Brain microvascular endothelial cell (primary cell): ENCODE measurements around the gene FOXK2.
"Not testable (repeated sequence)": the region's sequence is repeated elsewhere in the genome, so short reads cannot be mapped to it uniquely, and the experiment has no call there.

Experiments
- DNase-seq: peaks from one replicate; pipeline ENCODE4 v3.0.0-alpha.2; 2020
- H3K27ac ChIP-seq: fragments of 250-450 bp; sonication (Bioruptor Pico); 2 replicates; pipeline ENCODE4 v1.5.1; 2020; ENCODE audit warnings: mild to moderate bottlenecking, moderate library complexity
- H3K27me3 ChIP-seq: fragments of 250-450 bp; sonication (Bioruptor Pico); replicated peaks from 2 replicates; pipeline ENCODE4 v1.5.1; 2020; ENCODE audit warnings: mild to moderate bottlenecking
- H3K36me3 ChIP-seq: fragments of 250-450 bp; sonication (Bioruptor Pico); replicated peaks from 2 replicates; pipeline ENCODE4 v1.5.1; 2020; ENCODE audit warnings: mild to moderate bottlenecking
- H3K4me3 ChIP-seq: 2 replicates; pipeline ENCODE4 v1.5.1; 2011; ENCODE audit warnings: low read depth, mild to moderate bottlenecking, control low read depth, low read length, moderate library complexity
- CTCF ChIP-seq: IDR thresholded peaks from 2 replicates; pipeline ENCODE4 v1.5.1; 2011; ENCODE audit warnings: low read depth, mild to moderate bottlenecking, moderate library complexity, low read length, control low read depth, inconsistent platforms; ENCODE audit errors: missing control alignments
- in situ Hi-C: cut with HindIII; loops from 2 replicates; pipeline ENCODE4 v1.10.0; 2017; ENCODE audit warnings: low sequenced_read_pairs, low pct_ligation_motif_present

FOXK2 gene

GRCh38 chr17:82582709-82583108 lies 63.2 kb downstream of the FOXK2 start:
- TF ChIP-seq CTCF, result no peak
- no peaks in the 10 kb centered on the region for H3K27me3 ChIP-seq
- H3K4me3 ChIP-seq, result no peak overlapping the region
- DNase-seq, result no peak
- peaks cover 38% of the 10 kb centered on the region for H3K36me3 ChIP-seq
- H3K27ac ChIP-seq, result no peak overlapping the region
- in situ Hi-C loops, result no loop called here

DNA sequence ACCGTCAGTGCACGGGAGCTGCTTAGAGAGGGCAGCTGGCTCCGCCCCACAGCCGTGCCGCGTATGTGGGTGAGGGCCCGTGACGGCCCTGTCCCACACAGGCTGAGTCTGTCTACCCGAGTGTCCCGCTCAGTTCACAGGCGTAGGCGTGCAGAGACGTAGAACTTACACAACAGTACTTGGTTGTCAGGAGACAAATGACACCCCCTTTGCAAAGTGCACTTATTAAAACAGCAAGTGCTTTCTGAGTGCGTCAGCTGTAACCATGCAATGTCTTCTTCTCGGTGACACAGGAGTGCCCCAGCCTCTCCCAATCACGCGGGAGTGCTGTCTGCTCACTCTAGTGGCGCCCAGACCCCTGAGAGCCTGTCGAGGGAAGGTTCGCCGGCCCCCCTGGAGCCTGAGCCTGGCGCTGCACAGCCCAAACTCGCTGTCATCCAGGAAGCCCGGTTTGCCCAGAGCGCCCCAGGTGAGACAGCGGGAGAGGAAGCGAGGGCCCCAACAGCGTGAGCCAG lies 64.2 kb downstream of the FOXK2 start:
- in situ Hi-C loops, result no loop called here
- Histone ChIP-seq H3K4me3 (no peak overlapping the region), H3K27ac (no peak overlapping the region), H3K36me3 (peaks cover 37% of the 10 kb centered on the region), H3K27me3 (no peaks in the 10 kb centered on the region)
- no peak for TF ChIP-seq CTCF
- no peak for DNase-seq

DNA sequence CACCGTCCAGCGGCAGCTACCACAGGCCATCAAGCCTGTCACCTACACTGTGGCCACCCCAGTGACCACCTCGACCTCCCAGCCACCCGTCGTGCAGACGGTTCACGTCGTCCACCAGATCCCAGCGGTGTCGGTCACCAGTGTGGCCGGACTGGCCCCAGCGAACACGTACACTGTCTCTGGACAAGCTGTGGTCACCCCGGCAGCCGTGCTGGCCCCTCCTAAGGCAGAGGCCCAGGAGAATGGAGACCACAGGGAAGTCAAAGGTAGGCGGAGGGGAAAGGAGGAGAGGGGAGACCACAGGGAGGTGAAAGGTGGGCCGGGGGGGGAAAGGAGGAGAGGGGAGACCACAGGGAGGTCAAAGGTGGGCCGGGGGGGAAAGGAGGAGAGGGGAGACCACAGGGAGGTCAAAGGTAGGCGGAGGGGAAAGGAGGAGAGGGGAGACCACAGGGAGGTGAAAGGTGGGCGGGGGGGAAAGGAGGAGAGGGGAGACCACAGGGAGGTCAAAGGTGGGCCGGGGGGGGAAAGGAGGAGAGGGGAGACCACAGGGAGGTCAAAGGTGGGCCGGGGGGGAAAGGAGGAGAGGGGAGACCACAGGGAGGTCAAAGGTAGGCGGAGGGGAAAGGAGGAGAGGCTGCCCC lies 66.5 kb downstream of the FOXK2 start:
- H3K36me3 ChIP-seq, result peaks cover 35% of the 10 kb centered on the region
- in situ Hi-C loops, H3K4me3 ChIP-seq, DNase-seq, H3K27ac ChIP-seq, H3K27me3 ChIP-seq: not testable (repeated sequence)

- DNase-seq, result no peak
- no peak overlapping the region for H3K4me3 ChIP-seq
- no peak for TF ChIP-seq CTCF
- H3K27ac ChIP-seq, result no peak overlapping the region
- H3K27me3 ChIP-seq, result no peaks in the 10 kb centered on the region
- peaks cover 35% of the 10 kb centered on the region for H3K36me3 ChIP-seq
- in situ Hi-C loops, result no loop called here
Observed at GRCh38 chr17:82586576-82587233, 67.2 kb downstream of the FOXK2 start.

DNA sequence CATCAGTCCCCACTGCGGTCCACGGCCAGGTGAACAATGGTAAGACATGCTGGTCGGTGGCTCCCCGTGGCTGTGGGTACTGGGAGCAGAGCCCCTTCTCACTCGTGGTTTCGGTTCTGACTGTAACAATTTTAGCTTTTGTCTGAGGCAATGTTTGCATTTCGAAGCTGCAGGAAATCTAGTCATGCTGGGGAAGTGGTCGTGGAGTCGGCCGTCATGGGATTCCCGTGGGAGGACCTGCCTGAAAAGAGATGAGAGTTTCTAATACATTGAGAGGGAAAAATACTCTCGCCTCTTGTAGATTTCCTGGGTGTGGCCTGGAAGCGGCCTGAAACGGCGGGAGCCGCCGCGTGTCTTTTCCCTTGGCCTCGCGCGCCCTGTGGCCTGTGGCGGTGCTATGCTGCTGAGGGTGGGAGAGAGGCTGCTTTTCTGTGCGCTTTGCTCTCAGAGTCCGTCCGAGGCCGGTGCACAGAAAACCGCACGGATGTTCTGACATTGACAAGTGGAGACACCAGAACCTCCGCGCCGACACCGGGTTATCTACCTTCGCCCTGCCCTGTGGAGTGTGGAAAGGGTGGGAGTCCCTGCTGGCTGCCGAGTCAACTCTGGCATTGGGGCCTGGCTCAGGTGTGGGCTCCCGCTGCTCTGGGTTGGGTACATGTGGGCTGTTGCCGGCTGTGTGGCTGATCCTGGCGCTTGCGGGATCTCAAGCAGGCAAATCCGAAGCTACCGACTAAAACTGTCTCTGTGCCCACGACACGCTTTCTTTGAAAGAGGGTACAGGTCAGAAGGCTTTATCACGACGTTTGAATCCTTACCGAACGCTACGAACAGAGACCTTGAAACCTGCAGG lies 67.9 kb downstream of the FOXK2 start:
- Histone ChIP-seq H3K36me3 (peaks cover 33% of the 10 kb centered on the region), H3K4me3 (no peak overlapping the region), H3K27me3 (no peaks in the 10 kb centered on the region), H3K27ac (no peak overlapping the region)
- TF ChIP-seq CTCF, result no peak
- in situ Hi-C loops, result no loop called here
- DNase-seq, result no peak
